Measurements from ENCODE around the gene NR2C2. TPM values are rescaled to one million over a fixed set of nuclear protein-coding genes. Genes with fewer than 3 reads are reported as not detected.

The NR2C2 gene
- total and polyA plus RNA-seq, 10 of the 15 experiments (the other 5 are each of a cell fraction or from before 2014, with no cell fraction given), result 2.7 to 30.3 (median 18.3) TPM

DNA sequence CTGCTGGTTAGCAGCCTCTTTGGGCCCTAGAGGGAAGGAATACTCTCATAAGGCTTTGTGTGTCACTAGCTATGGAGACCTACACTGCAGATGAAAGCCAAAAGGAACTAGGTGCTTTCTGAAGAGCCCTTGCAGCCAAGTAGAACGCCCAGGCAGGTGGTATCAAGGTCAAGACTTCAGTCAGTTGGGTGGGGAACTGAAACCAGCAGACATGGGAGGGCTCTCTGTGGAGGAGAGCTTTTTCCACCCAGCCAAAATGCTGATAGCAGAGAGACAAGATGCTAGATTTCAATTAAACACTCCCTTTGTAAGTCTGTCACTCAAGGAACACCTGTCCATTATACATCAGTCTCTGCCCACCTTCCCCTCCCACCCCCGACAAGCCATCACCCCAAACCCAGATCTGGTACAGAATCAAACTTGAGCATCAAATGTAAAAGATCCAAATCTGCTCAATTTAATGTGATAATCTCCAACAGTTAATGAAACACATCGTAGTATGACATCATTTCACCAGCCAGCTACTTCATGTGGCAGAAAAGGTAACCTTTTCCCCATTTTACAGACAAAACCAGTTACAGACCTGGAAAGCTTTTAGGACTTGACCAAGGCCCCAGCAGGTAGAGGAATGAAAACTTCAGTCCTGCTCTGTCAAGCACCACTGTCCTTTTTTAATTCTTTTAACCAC is 103.2 kb downstream of the NR2C2 start (continued):
- TF ChIP-seq, protein P1, sequence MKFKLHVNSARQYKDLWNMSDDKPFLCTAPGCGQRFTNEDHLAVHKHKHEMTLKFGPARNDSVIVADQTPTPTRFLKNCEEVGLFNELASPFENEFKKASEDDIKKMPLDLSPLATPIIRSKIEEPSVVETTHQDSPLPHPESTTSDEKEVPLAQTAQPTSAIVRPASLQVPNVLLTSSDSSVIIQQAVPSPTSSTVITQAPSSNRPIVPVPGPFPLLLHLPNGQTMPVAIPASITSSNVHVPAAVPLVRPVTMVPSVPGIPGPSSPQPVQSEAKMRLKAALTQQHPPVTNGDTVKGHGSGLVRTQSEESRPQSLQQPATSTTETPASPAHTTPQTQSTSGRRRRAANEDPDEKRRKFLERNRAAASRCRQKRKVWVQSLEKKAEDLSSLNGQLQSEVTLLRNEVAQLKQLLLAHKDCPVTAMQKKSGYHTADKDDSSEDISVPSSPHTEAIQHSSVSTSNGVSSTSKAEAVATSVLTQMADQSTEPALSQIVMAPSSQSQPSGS (IDR thresholded peaks at IDR 0.05; ENCODE audit: low read length), result no peak
- TF ChIP-seq TARDBP (IDR thresholded peaks at IDR 0.05; ENCODE audit: borderline replicate concordance) (0 out of 2 replicates have a peak, but pooled peaks have one; percentile 49), IKZF2 (IDR thresholded peaks at IDR 0.05) (peak; percentile 73 to 84), ATF3 (IDR thresholded peaks at IDR 0.05; ENCODE audit: borderline replicate concordance, extremely low read depth, low read depth, low read length) (no peak), YY1 (IDR thresholded peaks at IDR 0.05; ENCODE audit: low read depth, low read length) (peak; percentile 57), PML (IDR thresholded peaks at IDR 0.05; ENCODE audit: low read length) (peak; percentile 75), FOS (IDR thresholded peaks at IDR 0.05; ENCODE audit: borderline replicate concordance, extremely low read depth, insufficient read length) (no peak), PAX8 (IDR thresholded peaks at IDR 0.05) (no peak), MYB (IDR thresholded peaks at IDR 0.05; ENCODE audit: borderline replicate concordance, low read depth, low read length) (no peak), RAD51 (IDR thresholded peaks at IDR 0.05) (no peak; the same call in 1 of the 2 replicates), BCL11A (IDR thresholded peaks at IDR 0.05; ENCODE audit: low read depth, low read length) (peak; percentile 56; the same call in 1 of the 2 replicates), EGR1 (IDR thresholded peaks at IDR 0.05; ENCODE audit: borderline replicate concordance in 1 of 2, low read depth in 2 of 2, low read length in 2 of 2) (no peak; a peak in 1 of 3 replicates), NR2C1 (IDR thresholded peaks at IDR 0.05) (no peak), KLF5 (IDR thresholded peaks at IDR 0.05; ENCODE audit: partially characterized antibody) (no peak), ESRRA (IDR thresholded peaks at IDR 0.05; ENCODE audit: low read length) (peak; percentile 94; the same call in 1 of the 2 replicates), POLR2A (IDR thresholded peaks at IDR 0.05; ENCODE audit: low read depth, low read length) (no peak), RAD21 (IDR thresholded peaks at IDR 0.05; ENCODE audit: insufficient read depth, low read depth, low read length) (no peak), BCL3 (IDR thresholded peaks at IDR 0.05; ENCODE audit: borderline replicate concordance, insufficient read depth, low read depth, low read length, poor library complexity, severe bottlenecking) (no peak), NFXL1 (IDR thresholded peaks at IDR 0.05; ENCODE audit: borderline replicate concordance) (no peak), RFX5 (IDR thresholded peaks at IDR 0.05; ENCODE audit: low read depth, low read length) (no peak), HDAC6 (IDR thresholded peaks at IDR 0.05; ENCODE audit: unreplicated experiment) (no peak), SUZ12 (IDR thresholded peaks at IDR 0.05; ENCODE audit: unreplicated experiment) (no peak)
- TF ChIP-seq, protein P2, sequence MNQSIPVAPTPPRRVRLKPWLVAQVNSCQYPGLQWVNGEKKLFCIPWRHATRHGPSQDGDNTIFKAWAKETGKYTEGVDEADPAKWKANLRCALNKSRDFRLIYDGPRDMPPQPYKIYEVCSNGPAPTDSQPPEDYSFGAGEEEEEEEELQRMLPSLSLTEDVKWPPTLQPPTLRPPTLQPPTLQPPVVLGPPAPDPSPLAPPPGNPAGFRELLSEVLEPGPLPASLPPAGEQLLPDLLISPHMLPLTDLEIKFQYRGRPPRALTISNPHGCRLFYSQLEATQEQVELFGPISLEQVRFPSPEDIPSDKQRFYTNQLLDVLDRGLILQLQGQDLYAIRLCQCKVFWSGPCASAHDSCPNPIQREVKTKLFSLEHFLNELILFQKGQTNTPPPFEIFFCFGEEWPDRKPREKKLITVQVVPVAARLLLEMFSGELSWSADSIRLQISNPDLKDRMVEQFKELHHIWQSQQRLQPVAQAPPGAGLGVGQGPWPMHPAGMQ (IDR thresholded peaks at IDR 0.05; ENCODE audit: borderline replicate concordance), result no peak
- TF ChIP-seq, protein P3, sequence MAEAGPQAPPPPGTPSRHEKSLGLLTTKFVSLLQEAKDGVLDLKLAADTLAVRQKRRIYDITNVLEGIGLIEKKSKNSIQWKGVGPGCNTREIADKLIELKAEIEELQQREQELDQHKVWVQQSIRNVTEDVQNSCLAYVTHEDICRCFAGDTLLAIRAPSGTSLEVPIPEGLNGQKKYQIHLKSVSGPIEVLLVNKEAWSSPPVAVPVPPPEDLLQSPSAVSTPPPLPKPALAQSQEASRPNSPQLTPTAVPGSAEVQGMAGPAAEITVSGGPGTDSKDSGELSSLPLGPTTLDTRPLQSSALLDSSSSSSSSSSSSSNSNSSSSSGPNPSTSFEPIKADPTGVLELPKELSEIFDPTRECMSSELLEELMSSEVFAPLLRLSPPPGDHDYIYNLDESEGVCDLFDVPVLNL (IDR thresholded peaks at IDR 0.05; ENCODE audit: low read depth, low read length), result no peak
- TF ChIP-seq, protein P4, sequence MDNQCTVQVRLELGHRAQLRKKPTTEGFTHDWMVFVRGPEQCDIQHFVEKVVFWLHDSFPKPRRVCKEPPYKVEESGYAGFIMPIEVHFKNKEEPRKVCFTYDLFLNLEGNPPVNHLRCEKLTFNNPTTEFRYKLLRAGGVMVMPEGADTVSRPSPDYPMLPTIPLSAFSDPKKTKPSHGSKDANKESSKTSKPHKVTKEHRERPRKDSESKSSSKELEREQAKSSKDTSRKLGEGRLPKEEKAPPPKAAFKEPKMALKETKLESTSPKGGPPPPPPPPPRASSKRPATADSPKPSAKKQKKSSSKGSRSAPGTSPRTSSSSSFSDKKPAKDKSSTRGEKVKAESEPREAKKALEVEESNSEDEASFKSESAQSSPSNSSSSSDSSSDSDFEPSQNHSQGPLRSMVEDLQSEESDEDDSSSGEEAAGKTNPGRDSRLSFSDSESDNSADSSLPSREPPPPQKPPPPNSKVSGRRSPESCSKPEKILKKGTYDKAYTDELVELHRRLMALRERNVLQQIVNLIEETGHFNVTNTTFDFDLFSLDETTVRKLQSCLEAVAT (IDR thresholded peaks at IDR 0.05), result peak; percentile 84
